ENCODE data around the gene AUTS2.

- TF ChIP-seq CTCF (IDR thresholded peaks at IDR 0.05; ENCODE audit: low read length) (no peak), EZH2 (IDR thresholded peaks at IDR 0.05; ENCODE audit: borderline replicate concordance, low read length) (no peak)
These were observed 158.0 kb downstream of the AUTS2 start for GRCh38 chr7:69756235-69756634.

All from OCI-LY1 (cell line).